Ovary (tissue), 9 donors: ENCODE measurements around the gene NEURL3. TPM values are rescaled to one million over a fixed set of nuclear protein-coding genes. Genes with fewer than 3 reads are reported as not detected.
A peak's percentile ranks its signal among the peaks of the same experiment; 100 is the strongest.

Experiments
- DNase-seq, 5 donors: peaks; one replicate each; pipeline ENCODE4 v3.0.0-alpha.2; 2019 to 2020
- H3K27ac ChIP-seq, 2 donors: fragments of 200-600 bp; one replicate each; pipeline versions ENCODE4 v1.5.1 to v1.8.0; 2019 to 2022
- H3K27me3 ChIP-seq: fragments of 200-600 bp; one replicate; pipeline ENCODE4 v1.8.0; 2022
- H3K36me3 ChIP-seq: fragments of 200-600 bp; sonication (generic); one replicate; pipeline ENCODE4 v1.5.1; 2019
- H3K4me1 ChIP-seq: one replicate; pipeline ENCODE4 v1.8.1; 2013; ENCODE audit warnings: mild to moderate bottlenecking, moderate library complexity; ENCODE audit not compliant: insufficient read depth
- H3K4me3 ChIP-seq: fragments of 200-600 bp; sonication (generic); one replicate; pipeline ENCODE4 v1.5.1; 2017
- H3K9me3 ChIP-seq, 2 donors: fragments of 200-600 bp in 1 of 2; sonication (generic) in 1 of 2; one replicate each; pipeline versions ENCODE4 v1.5.1 to v1.8.1; 2013 to 2019; ENCODE audit warnings: mild to moderate bottlenecking in 1 of 2, moderate library complexity in 1 of 2
- CTCF ChIP-seq, 3 donors: fragments of 450-650 bp in 2 of 3; fragments of 200-600 bp in 1 of 3; IDR thresholded peaks; one replicate each; pipeline versions ENCODE4 v1.5.1 to v1.8.0; 2016 to 2022; ENCODE audit warnings: antibody characterized with exemption in 3 of 3, mild to moderate bottlenecking in 1 of 3
- EP300 ChIP-seq: sonication (generic); formaldehyde crosslinking; IDR thresholded peaks from one replicate; pipeline ENCODE4 v1.6.1; 2017; ENCODE audit warnings: antibody characterized with exemption
- POLR2A ChIP-seq: fragments of 450-650 bp; IDR thresholded peaks from one replicate; pipeline ENCODE4 v1.6.1; 2017; ENCODE audit warnings: antibody characterized with exemption, mild to moderate bottlenecking, moderate library complexity
- WGBS, 3 donors: extraction: QIAGEN DNeasy Blood & Tissue Kit in 1 of 3; methylation state at CpG; one replicate each; pipeline versions ENCODE4 v1.1.5 to v1.1.7; 2013 to 2017; 5-methylcytosine and 5-hydroxymethylcytosine counted together
- intact Hi-C, 4 donors: fragments of 100-400 bp; cut with DNase I; formaldehyde crosslinking; loops; one replicate each; pipeline versions ENCODE4 v1.11.0 to v1.15.1; 2022 to 2023
- polyA plus RNA-seq, 2 donors: library from polyadenylated mRNA; stranded (reverse); fragments of 200-250 nt in 1 of 2; fragments of 350-450 nt in 1 of 2; fragmentation: Illumina TruSeq in 1 of 2; extraction: RNeasy Lipid Tissue Mini Kit (QIAGEN cat#74804) in 1 of 2; gene quantifications; one replicate each; pipeline ENCODE4 v1.2.3, GENCODE V29; 2013 to 2014
- total RNA-seq, 7 donors: library from RNA; depleted of rRNA in 2 of 7; stranded (reverse); fragments of >200 nt in 2 of 7; fragmentation: NEBNext Ultra II Directional in 3 of 7; extraction: Animal tissue kit (Norgen Biotek cat#: 25700) in 3 of 7; gene quantifications; one replicate each; pipeline versions ENCODE4 v1.1.0 to v1.2.4, GENCODE V29; 2016 to 2023
- donor health status: DM: no; HTN: no; CAD: no; lungs with moderate emphysema.
- donor health status: DM: no; HTN: no; CAD: no.
- donor health status: Bipolar disorder and iron deficiency.
- donor health status: DM: yes; HTN: yes; CAD: no.
- donor health status: DM: no; HTN: no; CAD: no.
- donor health status: DM: yes; HTN: yes; CAD: no.

Gene NEURL3
- total and polyA plus RNA-seq, 9 donors: 0.06 TPM; not detected in 8

- intact Hi-C loops: loop anchor here in 1 of 4 donors (5.0 to 10.0 kb wide), 2 partner anchors 145 to 412 kb away; no protein-coding TSS in a partner anchor
- peaks cover 4% of the 10 kb centered on the region for H3K4me1 ChIP-seq
- WGBS, 3 donors: 83 to 85% (median 85%) methylated on average over 18 of the region's 18 CpGs
Observed at GRCh38 chr2:96552315-96553175, 47.4 kb upstream of the NEURL3 start.

GRCh38 chr2:96551605-96552314, 46.6 kb upstream of the NEURL3 start:
- no peak for TF ChIP-seq CTCF (IDR thresholded peaks at IDR 0.05)
- no peak for TF ChIP-seq POLR2A
- TF ChIP-seq EP300: no peak
- Histone ChIP-seq H3K27ac (no peak overlapping the region), H3K36me3 (no peaks in the 10 kb centered on the region), H3K9me3 (no peaks in the 10 kb centered on the region), H3K4me3 (no peak overlapping the region), H3K4me1 (peaks cover 4% of the 10 kb centered on the region), H3K27me3 (no peaks in the 10 kb centered on the region)
- intact Hi-C loops: loop anchor here in 1 of 4 donors (5.0 to 10.0 kb wide), 2 partner anchors 144 to 413 kb away; no protein-coding TSS in a partner anchor
- DNase-seq: no peak
- WGBS, 3 donors: 93 to 96% (median 95%) methylated on average over 23 to 25 of the region's 25 CpGs

More at GRCh38 chr2:96552315-96553175, 47.4 kb upstream of the NEURL3 start:
- no peak for TF ChIP-seq POLR2A
- TF ChIP-seq EP300: no peak
- TF ChIP-seq CTCF (IDR thresholded peaks at IDR 0.05): no peak
- Histone ChIP-seq H3K27ac (no peak overlapping the region), H3K36me3 (no peaks in the 10 kb centered on the region), H3K27me3 (no peaks in the 10 kb centered on the region), H3K4me3 (no peak overlapping the region), H3K9me3 (no peaks in the 10 kb centered on the region)
- no peak for DNase-seq

- intact Hi-C loops: loop anchor here in 1 of 4 donors (5.0 to 10.0 kb wide), 2 partner anchors 144 to 414 kb away; no protein-coding TSS in a partner anchor
- Histone ChIP-seq H3K27ac (no peak overlapping the region), H3K4me1 (peaks cover 4% of the 10 kb centered on the region), H3K27me3 (no peaks in the 10 kb centered on the region), H3K9me3 (no peaks in the 10 kb centered on the region), H3K36me3 (no peaks in the 10 kb centered on the region), H3K4me3 (no peak overlapping the region)
- WGBS, 3 donors: 94 to 98% (median 95%) methylated on average over 7 to 14 of the region's 14 CpGs
- TF ChIP-seq CTCF (IDR thresholded peaks at IDR 0.05): no peak
- peak in 1 of 5 donors; percentile 20 for DNase-seq
Observed at GRCh38 chr2:96550787-96551604, 45.8 kb upstream of the NEURL3 start.
